ENCODE measurements around the gene FBRS.
"Not testable (repeated sequence)": the region's sequence is repeated elsewhere in the genome, so short reads cannot be mapped to it uniquely, and the experiment has no call there.

Gene FBRS

GRCh38 chr16:30700491-30700890 lies 42.3 kb downstream of the FBRS start:
- no peak for DNase-seq

- DNase-seq, result no peak
These were observed 42.7 kb downstream of the FBRS start for GRCh38 chr16:30700971-30701370.

GRCh38 chr16:30703071-30703470 lies 44.8 kb downstream of the FBRS start:
- DNase-seq, result not testable (repeated sequence)

- DNase-seq, result no peak
These were observed 45.7 kb downstream of the FBRS start for GRCh38 chr16:30703971-30704370.

GRCh38 chr16:30706046-30706445 lies 47.8 kb downstream of the FBRS start:
- DNase-seq, result no peak

GRCh38 chr16:30710971-30711370 lies 52.7 kb downstream of the FBRS start:
- DNase-seq, result no peak

- DNase-seq, result no peak
These were observed 53.5 kb downstream of the FBRS start for GRCh38 chr16:30711712-30712111.

GRCh38 chr16:30715750-30716445 lies 57.7 kb downstream of the FBRS start:
- DNase-seq, result peak; percentile 80

GRCh38 chr16:30720086-30720485 lies 61.9 kb downstream of the FBRS start:
- DNase-seq, result no peak
